GM18951 (cell line): ENCODE results near the gene PFKFB4.

Experiments used
- POLR2A ChIP-seq: IDR thresholded peaks from 4 replicates; pipeline ENCODE4 v1.6.1; 2011; ENCODE audit warnings: mild to moderate bottlenecking; ENCODE audit not compliant: insufficient read length, insufficient read depth; ENCODE audit errors: extremely low read depth
- in situ Hi-C: fragments of 300-500 bp; cut with MboI; formaldehyde crosslinking; loops from one replicate; pipeline ENCODE4 v1.12.0; 2022; ENCODE audit warnings: low sequenced_read_pairs, mixed read lengths, inconsistent platforms; ENCODE audit not compliant: unreplicated experiment

The PFKFB4 gene

DNA sequence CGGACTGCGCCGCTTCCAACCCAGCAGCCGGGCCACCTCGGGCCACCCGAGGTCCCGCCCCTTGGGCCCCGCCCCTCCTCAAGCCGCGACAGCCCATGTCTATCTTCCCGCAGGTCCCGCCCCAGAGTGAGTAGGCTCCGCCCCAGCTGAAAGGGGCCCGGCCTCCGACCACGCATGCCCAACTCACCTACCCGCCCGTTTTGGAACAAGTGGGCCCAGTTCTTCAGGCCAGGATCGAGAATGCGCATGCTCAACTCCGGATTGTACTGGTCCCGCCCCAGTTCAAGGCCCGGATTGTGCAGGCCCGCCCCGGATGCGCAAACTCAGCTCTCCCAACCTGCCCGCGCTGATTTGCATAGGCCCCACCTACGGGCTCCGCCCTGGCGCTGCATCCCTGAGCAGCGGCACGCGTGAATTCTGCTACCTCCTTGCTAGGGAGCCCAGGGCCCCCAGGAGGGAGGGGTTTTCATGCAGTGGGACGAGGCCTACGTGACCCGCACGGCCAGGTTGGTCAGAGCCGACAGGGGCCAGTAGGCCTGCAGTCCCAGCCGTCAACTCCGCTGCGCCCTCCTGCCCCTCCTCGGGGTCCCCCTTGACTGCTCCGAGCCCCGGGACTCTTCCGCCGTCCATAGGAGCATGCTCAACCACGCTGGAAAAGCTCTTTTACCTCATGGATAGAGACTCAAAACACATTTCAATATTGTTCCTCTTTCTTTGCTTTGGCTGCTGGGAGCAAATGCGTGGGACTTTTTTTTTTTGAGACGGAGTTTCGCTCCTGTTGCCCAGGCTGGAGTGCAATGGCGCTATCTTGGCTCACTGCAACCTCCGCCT, at the start of gene PFKFB4:
Gene PFKFB4 (minus strand): TSS at position 8 of the 831 bp plus-strand sequence. CDS start 26 bp downstream, outside the sequence.
- TF ChIP-seq POLR2A = peak; percentile 78
- in situ Hi-C loops = no loop called here

DNA sequence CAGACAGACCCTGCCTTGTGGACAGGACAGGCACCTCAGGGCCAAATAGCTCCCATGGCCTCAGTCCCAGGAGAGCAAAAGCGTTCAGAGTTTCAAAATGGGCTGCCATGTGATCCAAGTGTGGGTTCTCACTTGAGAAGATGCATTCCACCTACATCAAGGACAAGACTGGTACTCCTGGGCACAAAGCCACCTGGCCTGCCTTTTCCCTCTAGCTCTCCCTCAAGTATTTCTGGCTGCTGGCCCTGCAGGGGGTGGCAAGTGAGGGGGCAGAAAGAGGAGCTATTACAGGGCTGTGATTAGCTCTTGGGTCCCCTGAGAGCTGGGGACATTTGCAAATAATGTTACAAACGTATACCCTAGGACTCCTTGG, 45.0 kb upstream of the PFKFB4 start:
- in situ Hi-C loops = no loop called here
- no peak for TF ChIP-seq POLR2A

DNA sequence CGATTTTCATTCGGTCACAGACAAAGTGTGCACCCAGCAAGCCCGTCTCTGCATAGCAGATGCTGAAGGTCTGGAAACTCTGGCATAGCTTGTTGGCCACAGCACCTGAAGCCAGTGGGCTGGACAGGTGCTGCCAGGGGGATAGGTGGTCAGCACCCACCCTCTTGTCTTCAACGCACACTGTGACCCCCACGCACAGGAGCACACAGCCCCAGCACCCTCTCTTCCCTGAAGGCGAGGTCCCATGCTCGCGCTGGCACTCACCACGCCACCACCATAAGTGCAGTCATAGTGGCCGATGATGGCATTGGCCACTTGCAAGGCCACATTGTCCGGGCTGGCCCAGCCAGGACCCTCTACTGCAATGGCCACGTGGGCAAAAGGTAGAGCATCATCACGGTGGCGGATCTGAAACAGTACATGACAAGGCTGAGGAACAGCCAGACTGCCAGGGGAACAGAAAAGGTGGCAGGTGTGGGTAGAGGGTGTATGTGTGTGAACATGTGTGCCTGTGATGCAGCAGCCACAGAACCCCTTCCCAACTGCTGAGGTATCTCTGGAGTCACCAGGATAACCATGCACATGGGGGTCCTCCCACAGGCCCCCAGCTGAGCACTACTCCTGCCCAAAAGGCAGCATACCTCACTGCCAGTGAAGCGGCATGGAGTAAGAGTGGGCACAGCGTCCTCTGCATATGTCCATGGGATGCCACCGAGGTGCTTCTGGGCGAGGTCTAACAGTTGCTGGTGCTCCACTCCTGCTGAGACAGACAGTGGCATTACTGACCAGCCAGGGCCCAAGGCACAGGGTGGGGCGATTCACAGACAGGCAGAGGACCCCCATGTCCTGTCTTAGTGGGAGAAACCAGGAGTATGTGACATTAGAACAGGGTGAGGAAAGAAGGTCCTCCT, 44.4 kb upstream of the PFKFB4 start:
- in situ Hi-C loops = no loop called here
- no peak for TF ChIP-seq POLR2A

DNA sequence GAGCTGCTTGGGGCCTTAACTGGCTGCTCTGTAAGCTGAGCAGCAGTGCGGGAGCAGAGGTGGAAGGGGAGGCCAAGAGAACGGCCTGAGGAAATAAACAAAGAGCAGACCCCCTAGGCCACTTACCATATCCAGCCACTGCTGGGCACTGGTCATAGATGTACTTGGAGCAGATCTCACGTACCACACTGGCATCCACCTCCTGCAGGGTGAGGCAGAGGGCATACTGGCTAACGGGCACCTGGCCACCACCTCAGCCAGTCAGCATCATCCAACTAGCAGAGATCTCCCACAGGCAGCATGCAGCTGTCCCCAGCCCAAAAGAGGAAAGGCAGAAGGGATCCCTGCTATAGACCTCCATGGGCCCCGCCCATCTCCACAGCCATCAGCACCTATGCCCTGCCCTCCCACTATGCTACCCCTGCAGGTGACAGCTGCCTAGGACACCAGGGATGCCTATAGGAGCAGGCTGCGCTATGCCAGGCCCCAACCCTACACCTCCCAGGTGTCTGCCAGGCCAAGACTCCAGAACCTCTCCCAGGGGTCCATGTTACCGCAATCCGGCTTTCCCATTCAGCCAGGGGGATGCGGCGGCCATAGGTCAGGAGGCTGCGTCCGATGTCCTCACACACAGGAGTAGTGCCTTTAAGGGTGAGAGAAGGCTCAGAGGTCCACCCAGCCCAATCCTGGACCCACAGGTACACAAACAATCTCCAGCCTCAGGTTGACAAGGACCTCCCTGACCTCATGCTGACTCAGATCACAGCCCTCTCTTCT, 43.1 kb upstream of the PFKFB4 start:
- no peak for TF ChIP-seq POLR2A
- in situ Hi-C loops = no loop called here

DNA sequence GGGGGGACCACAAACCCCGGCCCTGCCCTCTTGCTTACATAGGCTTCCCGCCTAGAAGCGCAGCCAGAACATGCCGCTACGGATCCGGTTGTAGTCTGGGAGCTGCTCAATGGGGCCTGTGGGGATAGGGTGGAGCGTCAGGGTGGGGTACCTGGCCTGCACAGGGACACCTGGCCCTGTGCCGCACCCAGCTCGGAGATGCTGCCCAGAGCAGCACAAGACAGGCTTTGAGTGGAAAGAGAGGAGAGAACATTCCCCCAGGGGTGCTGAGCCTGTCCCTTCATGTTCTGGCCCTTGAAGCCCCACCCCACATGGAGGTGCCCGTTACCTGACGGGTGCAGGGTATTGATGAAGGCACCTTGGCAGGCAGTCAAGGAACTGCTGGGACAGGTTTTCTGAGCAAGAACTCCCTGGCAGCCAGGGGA, 42.5 kb upstream of the PFKFB4 start:
- TF ChIP-seq POLR2A = no peak
- in situ Hi-C loops = no loop called here

DNA sequence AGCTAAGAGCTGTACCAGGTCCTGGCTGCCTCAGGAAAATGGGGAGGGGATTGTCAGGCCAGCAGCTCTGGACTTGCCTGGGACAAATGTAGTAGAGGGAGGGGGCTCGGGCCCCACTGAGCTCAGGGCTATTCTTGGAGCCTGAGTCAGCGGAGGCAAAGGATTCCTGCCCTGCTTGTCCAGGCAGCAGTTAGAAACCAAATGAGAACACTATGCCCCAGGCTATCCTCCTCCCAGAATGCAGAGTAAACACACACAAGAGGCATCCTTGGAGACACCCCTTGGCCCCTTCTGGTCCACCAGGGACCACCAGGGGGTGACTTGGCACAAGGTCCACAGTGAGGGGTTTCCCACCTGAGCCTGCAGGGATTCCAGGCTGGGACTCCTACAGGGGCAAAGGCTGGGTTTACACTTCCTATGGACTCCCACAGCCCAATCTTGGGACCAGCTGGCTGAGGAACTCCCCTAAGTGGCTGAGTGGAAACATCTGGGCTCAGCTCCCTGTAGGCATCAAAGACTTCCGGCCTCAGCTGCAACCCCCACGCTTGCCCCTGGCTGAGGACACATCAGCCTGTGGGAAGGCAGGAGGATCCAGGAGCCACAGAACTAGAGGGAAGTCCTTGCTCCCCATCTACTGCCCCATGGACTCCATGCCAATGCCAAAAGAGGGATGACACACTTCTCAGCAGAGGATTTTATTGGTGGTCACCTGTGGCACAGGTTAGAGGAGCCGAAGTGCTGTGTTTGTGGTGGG, 41.9 kb upstream of the PFKFB4 start:
- TF ChIP-seq POLR2A = no peak
- in situ Hi-C loops = no loop called here

DNA sequence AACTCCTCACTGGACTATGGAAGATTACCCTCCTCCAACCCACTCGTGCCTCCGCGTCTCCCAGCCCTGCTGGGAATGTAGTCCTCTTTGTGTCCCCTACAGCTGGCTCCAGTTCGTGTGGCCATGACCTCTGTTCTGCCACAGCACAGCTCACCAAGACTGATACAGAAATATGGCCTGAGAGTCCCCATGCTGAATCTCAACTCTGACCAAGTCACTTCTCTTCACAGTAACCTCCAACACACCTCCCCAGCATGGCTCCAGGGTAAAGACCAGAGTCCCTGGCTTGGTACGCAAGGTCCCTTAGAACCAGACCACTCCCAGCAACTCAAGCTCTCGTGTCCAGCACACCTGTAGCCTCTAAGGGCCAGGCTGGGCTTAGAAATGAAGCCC, 40.8 kb upstream of the PFKFB4 start:
- in situ Hi-C loops = no loop called here
- no peak for TF ChIP-seq POLR2A

DNA sequence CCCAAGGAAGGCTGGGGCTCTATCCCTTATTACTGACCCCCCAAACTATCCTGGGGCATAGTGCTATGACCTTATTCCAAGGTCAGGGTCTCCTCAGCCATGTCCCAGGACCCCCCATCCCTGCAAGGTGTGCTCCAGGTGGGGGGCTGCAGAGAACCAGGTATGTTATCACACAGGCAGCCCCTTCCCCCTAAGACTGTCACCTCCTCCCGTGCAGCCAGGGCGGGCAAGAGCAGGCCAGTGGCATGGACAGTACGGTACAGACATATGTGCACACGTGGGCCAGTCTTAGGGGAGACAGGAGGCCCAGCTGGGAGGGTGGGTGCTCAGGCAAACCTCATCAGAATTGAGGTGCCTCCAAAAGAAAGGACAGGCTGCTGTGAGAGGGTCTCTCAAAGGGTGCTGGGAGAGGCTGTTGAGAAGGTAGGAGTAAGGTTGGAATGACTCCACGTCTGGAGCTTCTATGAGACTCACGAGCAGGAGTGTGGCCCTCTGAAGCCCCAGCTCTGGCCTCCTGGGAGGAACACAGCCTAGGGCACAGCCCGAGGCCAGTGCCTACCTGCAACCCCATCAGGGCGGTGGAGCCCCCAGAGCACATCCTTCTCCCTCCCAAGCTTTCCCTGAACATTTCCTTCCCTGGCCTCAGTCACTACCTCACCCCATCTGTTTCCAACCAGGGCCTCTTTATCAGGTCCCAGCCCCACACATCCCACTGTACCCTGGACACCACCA, 40.2 kb upstream of the PFKFB4 start:
- no peak for TF ChIP-seq POLR2A
- in situ Hi-C loops = no loop called here

DNA sequence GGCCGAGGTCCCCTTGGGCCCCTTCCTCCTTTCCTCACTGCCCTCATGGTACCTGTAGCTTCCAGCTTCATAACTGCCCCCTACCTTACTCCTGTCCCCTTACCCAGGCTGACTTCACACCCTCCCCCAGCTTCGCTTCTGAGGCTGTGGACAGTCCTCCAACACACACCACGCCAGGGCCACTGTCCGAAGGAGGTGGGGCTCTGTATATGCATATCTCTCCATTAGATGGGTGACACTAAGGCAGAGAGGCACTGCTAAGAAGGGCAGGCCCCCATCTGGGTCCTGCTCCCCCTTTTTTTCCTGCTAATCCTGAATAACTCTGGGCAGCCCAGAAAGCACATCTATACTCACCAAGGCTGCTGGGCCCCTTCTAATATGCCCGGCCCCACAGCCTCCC, 39.6 kb upstream of the PFKFB4 start:
- in situ Hi-C loops = no loop called here
- TF ChIP-seq POLR2A = no peak

DNA sequence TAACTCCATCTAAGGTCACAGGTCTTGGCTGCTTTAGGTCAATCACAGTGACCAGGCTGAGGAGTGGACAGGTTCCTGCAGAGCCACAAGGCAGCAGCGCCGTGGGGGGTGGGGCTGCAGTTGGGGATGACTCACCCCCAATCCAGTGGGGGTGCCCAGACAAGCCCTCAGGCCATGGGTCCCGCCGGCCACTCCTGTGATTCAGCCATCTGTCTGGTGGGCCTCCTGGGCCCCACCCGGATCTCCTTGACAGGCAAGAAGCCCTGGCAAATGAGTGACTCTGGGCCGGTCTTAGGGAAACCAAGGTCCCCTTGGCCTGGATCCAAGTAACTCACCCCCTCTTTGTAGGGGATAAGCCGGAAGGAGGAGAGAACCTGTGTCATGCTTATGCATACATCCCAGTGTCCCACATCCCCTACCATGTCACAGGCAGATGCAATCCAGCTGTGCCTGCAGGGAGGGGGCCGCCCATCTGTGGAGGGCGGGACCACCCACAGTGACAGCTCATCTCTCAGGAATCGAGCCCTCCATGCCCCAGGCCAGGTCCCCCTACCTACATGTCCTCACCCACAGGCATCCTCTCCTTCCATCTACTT, 39.0 kb upstream of the PFKFB4 start:
- no peak for TF ChIP-seq POLR2A
- in situ Hi-C loops = no loop called here

DNA sequence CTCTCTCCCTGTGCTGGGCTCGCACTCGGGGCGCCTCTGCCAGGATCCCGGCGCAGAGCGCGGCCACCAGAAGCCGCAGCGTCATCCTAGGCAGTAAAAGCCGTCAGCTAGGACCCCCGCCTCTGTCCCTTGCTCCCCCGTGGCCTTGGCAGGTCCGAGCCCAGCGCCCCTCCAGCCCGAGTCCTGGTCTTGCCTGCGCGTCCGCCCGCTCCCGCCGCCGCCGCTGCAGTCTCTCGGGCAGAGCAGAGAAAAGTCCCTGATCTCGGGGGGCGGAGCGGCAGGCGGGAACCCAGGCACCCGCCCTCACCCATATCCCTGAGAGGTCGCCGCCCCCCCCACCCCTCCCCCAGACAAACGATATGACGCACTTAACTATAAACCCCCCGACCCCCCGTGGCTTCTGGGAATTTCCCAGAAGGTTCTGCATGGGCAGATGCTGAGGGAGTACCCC, 38.5 kb upstream of the PFKFB4 start, which contains the start of gene COL7A1:
Gene COL7A1 (minus strand): TSS at position 255 of the 451 bp plus-strand sequence. CDS start 170 bp downstream, at position 85.
- in situ Hi-C loops = no loop called here

More for the DNA sequence above, 38.5 kb upstream of the PFKFB4 start, which contains the start of gene COL7A1:
- TF ChIP-seq POLR2A = no peak
